HepG2 (cell line): ENCODE results near the gene AP3B2. TPM values are rescaled to one million over a fixed set of nuclear protein-coding genes. Genes with fewer than 3 reads are reported as not detected.

Experiments
- ARID2 ChIP-seq: sonication (generic); formaldehyde crosslinking; IDR thresholded peaks from 2 replicates; pipeline ENCODE4 v1.8.1; 2022; ENCODE audit warnings: mild to moderate bottlenecking, missing genetic modification reagents, borderline replicate concordance
- ATF6 ChIP-seq: sonication (generic); formaldehyde crosslinking; conservative IDR thresholded peaks from 2 replicates; pipeline ENCODE4 v1.4.0; 2020; ENCODE audit warnings: missing genetic modification reagents
- GMEB1 ChIP-seq: sonication (generic); formaldehyde crosslinking; IDR thresholded peaks from 2 replicates; pipeline ENCODE4 v1.5.1; 2020; ENCODE audit warnings: missing genetic modification reagents, mild to moderate bottlenecking, borderline replicate concordance
- HNF4G ChIP-seq, 2 experiments: sonication (generic) in 1 of 2; formaldehyde crosslinking in 1 of 2; IDR thresholded peaks; 2 replicates each; pipeline versions ENCODE4 v1.4.0 to v1.6.1; 2011 to 2020; ENCODE audit warnings: borderline replicate concordance in 2 of 2, low read depth in 2 of 2, mild to moderate bottlenecking in 2 of 2, low read length in 1 of 2, missing genetic modification reagents in 1 of 2, moderate library complexity in 1 of 2
- IKZF1 ChIP-seq: fragments of 450-650 bp; IDR thresholded peaks from 2 replicates; pipeline ENCODE4 v1.7.1; 2016
- KLF6 ChIP-seq: IDR thresholded peaks from 2 replicates; pipeline ENCODE4 v1.8.0; 2016; ENCODE audit warnings: missing biosample characterization, missing genetic modification reagents
- MED13 ChIP-seq: sonication (generic); formaldehyde crosslinking; IDR thresholded peaks from 2 replicates; pipeline ENCODE4 v1.5.0; 2020; ENCODE audit warnings: missing genetic modification reagents
- MTERF4 ChIP-seq: sonication (generic); formaldehyde crosslinking; IDR thresholded peaks from 2 replicates; pipeline ENCODE4 v1.8.0; 2023; ENCODE audit warnings: mild to moderate bottlenecking, missing genetic modification reagents
- SP5 ChIP-seq: IDR thresholded peaks from 2 replicates; pipeline ENCODE4 v1.6.1; 2016; ENCODE audit warnings: low read depth, borderline replicate concordance
- SRSF9 ChIP-seq: fragments of 200-400 bp; formaldehyde crosslinking; IDR thresholded peaks from 2 replicates; pipeline ENCODE4 v1.6.1; 2018; ENCODE audit warnings: borderline replicate concordance, mild to moderate bottlenecking, low read depth, low read length; ENCODE audit not compliant: insufficient read depth, poor library complexity, severe bottlenecking
- THYN1 ChIP-seq: sonication (generic); formaldehyde crosslinking; IDR thresholded peaks from 2 replicates; pipeline ENCODE4 v1.8.1; 2023; ENCODE audit warnings: low read depth, mild to moderate bottlenecking, moderate library complexity, missing genetic modification reagents, borderline replicate concordance
- TRIM24 ChIP-seq: sonication (generic); formaldehyde crosslinking; IDR thresholded peaks from 2 replicates; pipeline ENCODE4 v1.8.0; 2022; ENCODE audit warnings: mild to moderate bottlenecking, missing genetic modification reagents
- XRCC5 ChIP-seq: fragments of 200-400 bp; formaldehyde crosslinking; optimal IDR thresholded peaks from 2 replicates; pipeline ENCODE3; 2017; ENCODE audit warnings: mild to moderate bottlenecking, low read length
- ZFP90 ChIP-seq: sonication (generic); formaldehyde crosslinking; IDR thresholded peaks from 2 replicates; pipeline ENCODE4 v1.8.0; 2022; ENCODE audit warnings: missing genetic modification reagents, mild to moderate bottlenecking, inconsistent platforms, borderline replicate concordance
- ZNF562 ChIP-seq: sonication (generic); formaldehyde crosslinking; IDR thresholded peaks from 2 replicates; pipeline ENCODE4 v1.8.0; 2022; ENCODE audit warnings: missing genetic modification reagents, borderline replicate concordance
- ZNF616 ChIP-seq: sonication (generic); formaldehyde crosslinking; IDR thresholded peaks from 2 replicates; pipeline ENCODE4 v1.5.0; 2020; ENCODE audit warnings: low read depth, mild to moderate bottlenecking, missing genetic modification reagents
- ZNF619 ChIP-seq: sonication (generic); formaldehyde crosslinking; IDR thresholded peaks from 2 replicates; pipeline ENCODE4 v1.4.0; 2020; ENCODE audit warnings: mild to moderate bottlenecking, missing genetic modification reagents
- ZNF709 ChIP-seq: sonication (generic); formaldehyde crosslinking; IDR thresholded peaks from 2 replicates; pipeline ENCODE4 v1.5.0; 2020; ENCODE audit warnings: mild to moderate bottlenecking, missing genetic modification reagents
- polyA plus RNA-seq, 8 experiments: library from polyadenylated mRNA; depleted of rRNA in 3 of 8; stranded (reverse) in 7 of 8; unstranded in 1 of 8; fragments of >200 nt; fragmentation: Illumina TruSeq in 4 of 8; extraction: Trizol in 4 of 8; gene quantifications; 2 replicates each; pipeline versions ENCODE4 v1.2.1 to v1.2.3, GENCODE V29; 2011 to 2016; ENCODE audit warnings: low read depth in 4 of 8, missing spikeins in 1 of 8, mixed read lengths in 1 of 8; ENCODE audit not compliant: insufficient read depth in 1 of 8
- total RNA-seq, 5 experiments: library from RNA; depleted of rRNA; stranded (reverse); fragments of >200 nt; fragmentation: Illumina TruSeq; extraction: Trizol; gene quantifications; 2 replicates each; pipeline ENCODE4 v1.2.3, GENCODE V29; 2016; ENCODE audit warnings: low read depth in 1 of 5
- TF ChIP-seq, protein P1 (sequence below): sonication (generic); formaldehyde crosslinking; IDR thresholded peaks from 2 replicates; pipeline ENCODE4 v1.9.0; 2021; ENCODE audit warnings: mild to moderate bottlenecking, missing genetic modification reagents

Gene AP3B2
- total and polyA plus RNA-seq, 2 of the 13 experiments (the other 11 are each of a cell fraction or from before 2014, with no cell fraction given): not detected

DNA sequence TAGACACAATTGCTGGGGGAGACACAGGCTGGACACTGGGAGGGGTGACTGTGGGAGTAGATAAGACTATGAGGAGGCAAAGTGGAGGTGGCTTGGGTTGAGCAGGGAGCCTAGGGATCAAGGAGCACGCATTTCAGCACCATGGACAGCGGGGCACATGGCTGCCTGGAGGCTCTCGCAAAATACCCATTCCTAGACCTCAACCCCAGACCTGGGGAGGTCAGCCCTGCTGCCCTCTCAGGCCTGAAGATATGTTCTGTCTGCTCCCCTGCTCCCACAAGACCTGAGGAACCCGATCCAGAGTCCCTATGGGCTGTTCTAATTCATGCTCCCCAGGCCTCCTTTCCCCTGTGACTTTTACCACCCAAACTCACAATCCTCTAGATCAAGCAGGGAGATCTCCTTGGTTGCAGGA is 46.5 kb downstream of the AP3B2 start (continued):
- TF ChIP-seq THYN1 (no peak), ZNF619 (CRISPR knock-in tag) (no peak), ARID2 (CRISPR knock-in tag) (no peak), XRCC5 (no peak), ATF6 (CRISPR knock-in tag) (peak; percentile 69; the same call in 1 of the 2 replicates), ZNF562 (CRISPR knock-in tag) (no peak), ZFP90 (0 out of 2 replicates have a peak, but pooled peaks have one; percentile 58), GMEB1 (CRISPR knock-in tag) (no peak), ZNF616 (no peak), MED13 (peak; percentile 62; the same call in 1 of the 2 replicates), IKZF1 (no peak), KLF6 (CRISPR knock-in tag) (peak; percentile 88; the same call in 1 of the 2 replicates), MTERF4 (CRISPR knock-in tag) (0 out of 2 replicates have a peak, but pooled peaks have one; percentile 27), ZNF709 (CRISPR knock-in tag) (peak; percentile 28; the same call in 1 of the 2 replicates), SRSF9 (no peak), SP5 (CRISPR knock-in tag) (no peak), TRIM24 (CRISPR knock-in tag) (no peak), HNF4G (IDR thresholded peaks at IDR 0.05; ENCODE audit: borderline replicate concordance, low read depth, low read length) (no peak), HNF4G (CRISPR knock-in tag; IDR thresholded peaks at IDR 0.05; ENCODE audit: borderline replicate concordance, low read depth) (no peak)
- TF ChIP-seq, protein P1, sequence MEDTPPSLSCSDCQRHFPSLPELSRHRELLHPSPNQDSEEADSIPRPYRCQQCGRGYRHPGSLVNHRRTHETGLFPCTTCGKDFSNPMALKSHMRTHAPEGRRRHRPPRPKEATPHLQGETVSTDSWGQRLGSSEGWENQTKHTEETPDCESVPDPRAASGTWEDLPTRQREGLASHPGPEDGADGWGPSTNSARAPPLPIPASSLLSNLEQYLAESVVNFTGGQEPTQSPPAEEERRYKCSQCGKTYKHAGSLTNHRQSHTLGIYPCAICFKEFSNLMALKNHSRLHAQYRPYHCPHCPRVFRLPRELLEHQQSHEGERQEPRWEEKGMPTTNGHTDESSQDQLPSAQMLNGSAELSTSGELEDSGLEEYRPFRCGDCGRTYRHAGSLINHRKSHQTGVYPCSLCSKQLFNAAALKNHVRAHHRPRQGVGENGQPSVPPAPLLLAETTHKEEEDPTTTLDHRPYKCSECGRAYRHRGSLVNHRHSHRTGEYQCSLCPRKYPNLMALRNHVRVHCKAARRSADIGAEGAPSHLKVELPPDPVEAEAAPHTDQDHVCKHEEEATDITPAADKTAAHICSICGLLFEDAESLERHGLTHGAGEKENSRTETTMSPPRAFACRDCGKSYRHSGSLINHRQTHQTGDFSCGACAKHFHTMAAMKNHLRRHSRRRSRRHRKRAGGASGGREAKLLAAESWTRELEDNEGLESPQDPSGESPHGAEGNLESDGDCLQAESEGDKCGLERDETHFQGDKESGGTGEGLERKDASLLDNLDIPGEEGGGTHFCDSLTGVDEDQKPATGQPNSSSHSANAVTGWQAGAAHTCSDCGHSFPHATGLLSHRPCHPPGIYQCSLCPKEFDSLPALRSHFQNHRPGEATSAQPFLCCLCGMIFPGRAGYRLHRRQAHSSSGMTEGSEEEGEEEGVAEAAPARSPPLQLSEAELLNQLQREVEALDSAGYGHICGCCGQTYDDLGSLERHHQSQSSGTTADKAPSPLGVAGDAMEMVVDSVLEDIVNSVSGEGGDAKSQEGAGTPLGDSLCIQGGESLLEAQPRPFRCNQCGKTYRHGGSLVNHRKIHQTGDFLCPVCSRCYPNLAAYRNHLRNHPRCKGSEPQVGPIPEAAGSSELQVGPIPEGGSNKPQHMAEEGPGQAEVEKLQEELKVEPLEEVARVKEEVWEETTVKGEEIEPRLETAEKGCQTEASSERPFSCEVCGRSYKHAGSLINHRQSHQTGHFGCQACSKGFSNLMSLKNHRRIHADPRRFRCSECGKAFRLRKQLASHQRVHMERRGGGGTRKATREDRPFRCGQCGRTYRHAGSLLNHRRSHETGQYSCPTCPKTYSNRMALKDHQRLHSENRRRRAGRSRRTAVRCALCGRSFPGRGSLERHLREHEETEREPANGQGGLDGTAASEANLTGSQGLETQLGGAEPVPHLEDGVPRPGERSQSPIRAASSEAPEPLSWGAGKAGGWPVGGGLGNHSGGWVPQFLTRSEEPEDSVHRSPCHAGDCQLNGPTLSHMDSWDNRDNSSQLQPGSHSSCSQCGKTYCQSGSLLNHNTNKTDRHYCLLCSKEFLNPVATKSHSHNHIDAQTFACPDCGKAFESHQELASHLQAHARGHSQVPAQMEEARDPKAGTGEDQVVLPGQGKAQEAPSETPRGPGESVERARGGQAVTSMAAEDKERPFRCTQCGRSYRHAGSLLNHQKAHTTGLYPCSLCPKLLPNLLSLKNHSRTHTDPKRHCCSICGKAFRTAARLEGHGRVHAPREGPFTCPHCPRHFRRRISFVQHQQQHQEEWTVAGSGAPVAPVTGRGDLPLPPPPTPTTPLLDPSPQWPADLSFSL (CRISPR knock-in tag): no peak
